ENCODE measurements around the gene CYSRT1.

DNA sequence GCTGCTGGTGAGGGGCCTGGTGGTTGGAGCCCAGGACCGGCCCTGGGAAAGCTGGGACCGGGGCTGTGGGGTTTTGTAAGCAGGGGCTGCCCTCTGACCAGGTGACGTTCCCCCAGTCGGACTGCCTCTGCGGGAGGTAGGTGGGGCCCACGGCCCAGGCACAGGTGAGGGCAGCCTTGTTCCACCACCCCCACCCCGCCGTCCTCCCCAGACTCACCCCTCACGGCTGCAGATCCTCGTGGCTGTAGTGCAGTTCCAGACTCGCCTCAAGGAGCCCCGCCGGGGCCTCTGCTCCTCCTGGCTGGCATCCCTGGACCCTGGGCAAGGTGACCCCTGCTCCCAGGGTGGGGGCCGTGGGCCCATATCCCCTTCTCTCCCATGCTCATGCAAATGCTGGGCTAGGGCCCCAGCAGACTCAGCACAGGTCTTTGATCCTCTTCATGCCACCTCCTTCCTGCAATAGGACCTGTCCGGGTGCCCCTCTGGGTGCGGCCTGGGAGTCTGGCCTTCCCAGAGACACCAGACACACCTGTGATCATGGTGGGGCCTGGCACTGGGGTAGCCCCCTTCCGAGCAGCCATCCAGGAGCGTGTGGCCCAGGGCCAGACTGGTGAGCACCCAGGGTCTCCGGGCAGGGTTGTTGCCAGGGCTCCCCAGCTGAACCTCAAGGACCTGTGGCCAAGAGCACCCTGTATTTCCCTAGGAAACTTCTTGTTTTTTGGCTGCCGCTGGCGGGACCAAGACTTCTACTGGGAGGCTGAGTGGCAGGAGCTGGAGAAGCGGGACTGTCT is 9.6 kb upstream of the CYSRT1 start:
- TF ChIP-seq, protein P1, sequence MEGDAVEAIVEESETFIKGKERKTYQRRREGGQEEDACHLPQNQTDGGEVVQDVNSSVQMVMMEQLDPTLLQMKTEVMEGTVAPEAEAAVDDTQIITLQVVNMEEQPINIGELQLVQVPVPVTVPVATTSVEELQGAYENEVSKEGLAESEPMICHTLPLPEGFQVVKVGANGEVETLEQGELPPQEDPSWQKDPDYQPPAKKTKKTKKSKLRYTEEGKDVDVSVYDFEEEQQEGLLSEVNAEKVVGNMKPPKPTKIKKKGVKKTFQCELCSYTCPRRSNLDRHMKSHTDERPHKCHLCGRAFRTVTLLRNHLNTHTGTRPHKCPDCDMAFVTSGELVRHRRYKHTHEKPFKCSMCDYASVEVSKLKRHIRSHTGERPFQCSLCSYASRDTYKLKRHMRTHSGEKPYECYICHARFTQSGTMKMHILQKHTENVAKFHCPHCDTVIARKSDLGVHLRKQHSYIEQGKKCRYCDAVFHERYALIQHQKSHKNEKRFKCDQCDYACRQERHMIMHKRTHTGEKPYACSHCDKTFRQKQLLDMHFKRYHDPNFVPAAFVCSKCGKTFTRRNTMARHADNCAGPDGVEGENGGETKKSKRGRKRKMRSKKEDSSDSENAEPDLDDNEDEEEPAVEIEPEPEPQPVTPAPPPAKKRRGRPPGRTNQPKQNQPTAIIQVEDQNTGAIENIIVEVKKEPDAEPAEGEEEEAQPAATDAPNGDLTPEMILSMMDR (IDR thresholded peaks at IDR 0.05; ENCODE audit: insufficient read depth, low read depth, low read length), result no peak
- no peak for TF ChIP-seq EZH2 (IDR thresholded peaks at IDR 0.05; ENCODE audit: insufficient read depth, low read length)
